Body of pancreas (tissue), 4 donors: ENCODE measurements around the gene CD164. TPM values are rescaled to one million over a fixed set of nuclear protein-coding genes. Genes with fewer than 3 reads are reported as not detected.
A peak's percentile ranks its signal among the peaks of the same experiment; 100 is the strongest.

Experiments
- ATAC-seq: fragments of 150-250 bp; one replicate; pipeline ENCODE4 v1.9.1; 2016
- DNase-seq, 4 donors: peaks; one replicate each; pipeline ENCODE4 v3.0.0-alpha.2; 2019
- H3K27ac ChIP-seq, 4 donors: fragments of 200-600 bp; sonication (generic); 1 replicate in 3 of 4; 2 replicates in 1 of 4; pipeline versions ENCODE4 v1.5.1 to v1.6.1; 2016 to 2019; ENCODE audit warnings: mild to moderate bottlenecking in 1 of 4, mixed read lengths in 1 of 4, moderate library complexity in 1 of 4
- H3K27me3 ChIP-seq, 2 donors: fragments of 200-600 bp; sonication (generic); one replicate each; pipeline ENCODE4 v1.6.0; 2016; ENCODE audit warnings: mild to moderate bottlenecking in 1 of 2
- H3K36me3 ChIP-seq, 2 donors: fragments of 200-600 bp; sonication (generic); replicated peaks in 1 of 2; 2 replicates each; pipeline ENCODE4 v1.5.1; 2016; ENCODE audit warnings: low read depth in 2 of 2; ENCODE audit not compliant: insufficient read depth in 1 of 2
- H3K4me1 ChIP-seq: fragments of 200-600 bp; sonication (generic); one replicate; pipeline ENCODE4 v1.6.0; 2016
- H3K4me3 ChIP-seq, 2 donors: fragments of 200-600 bp; sonication (generic); 1 replicate in 1 of 2; 2 replicates in 1 of 2; pipeline ENCODE4 v1.5.1; 2016 to 2019
- H3K9me3 ChIP-seq, 3 donors: fragments of 200-600 bp; sonication (generic); 1 replicate in 2 of 3; 2 replicates in 1 of 3; pipeline ENCODE4 v1.5.1; 2016
- POLR2A ChIP-seq, 3 donors: fragments of 450-650 bp; IDR thresholded peaks; one replicate each; pipeline ENCODE4 v1.6.1; 2016; ENCODE audit warnings: antibody characterized with exemption in 3 of 3, mild to moderate bottlenecking in 2 of 3
- WGBS, 2 donors: methylation state at CpG; one replicate each; pipeline ENCODE4 v1.1.5; 2017; 5-methylcytosine and 5-hydroxymethylcytosine counted together
- intact Hi-C: fragments of 100-400 bp; cut with DNase I; formaldehyde crosslinking; loops from one replicate; pipeline ENCODE4 v1.15.1; 2023
- total RNA-seq, 2 donors: library from RNA; depleted of rRNA; stranded (reverse); fragments of >200 nt; gene quantifications; one replicate each; pipeline ENCODE4 v1.1.0, GENCODE V29; 2016
- TF ChIP-seq, protein P1 (sequence below), 7 experiments: fragments of 450-650 bp in 4 of 7; fragments of 200-600 bp in 3 of 7; sonication (generic) in 3 of 7; IDR thresholded peaks; one replicate each; pipeline ENCODE4 v1.5.1; 2016 to 2019; ENCODE audit warnings: antibody characterized with exemption in 7 of 7

The CD164 gene
- total RNA-seq, 2 donors from 2014 or later = 97.9 to 183 TPM

DNA sequence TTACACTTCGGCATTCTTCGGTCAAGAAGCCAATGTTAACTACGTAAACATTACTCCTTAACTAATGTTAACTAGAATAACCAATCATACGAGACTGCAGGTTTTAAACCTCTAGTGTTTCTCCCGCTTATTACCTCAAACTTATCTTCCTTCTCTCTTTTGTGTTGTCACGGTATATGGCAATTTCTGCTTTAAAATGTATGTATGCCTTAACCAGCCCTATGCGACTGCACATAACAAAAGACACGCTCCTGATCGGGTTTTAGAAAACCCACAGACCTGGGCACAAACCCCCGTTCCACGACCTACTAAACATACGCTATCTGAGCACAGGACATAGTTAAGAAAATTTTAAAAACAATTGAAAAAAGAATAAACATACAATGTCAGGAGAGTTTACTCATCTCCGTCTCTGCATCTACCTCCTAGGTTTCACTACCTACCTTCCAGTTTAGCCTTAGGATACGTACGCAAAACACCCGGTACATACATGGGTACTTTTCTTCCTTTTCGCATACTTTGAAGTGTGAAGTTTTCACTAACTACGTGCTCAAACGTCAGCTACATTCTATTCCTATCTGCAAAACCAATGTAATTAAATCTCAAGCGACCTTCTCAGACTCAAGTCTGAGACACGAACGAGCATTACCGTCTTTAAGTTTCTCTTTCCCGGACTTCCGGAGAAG is 1.1 kb downstream of the CD164 start:
- intact Hi-C loops = no loop called here
- peak in 1 of 3 donors; percentile 19 for TF ChIP-seq POLR2A (IDR thresholded peaks at IDR 0.05)
- TF ChIP-seq, protein P1, sequence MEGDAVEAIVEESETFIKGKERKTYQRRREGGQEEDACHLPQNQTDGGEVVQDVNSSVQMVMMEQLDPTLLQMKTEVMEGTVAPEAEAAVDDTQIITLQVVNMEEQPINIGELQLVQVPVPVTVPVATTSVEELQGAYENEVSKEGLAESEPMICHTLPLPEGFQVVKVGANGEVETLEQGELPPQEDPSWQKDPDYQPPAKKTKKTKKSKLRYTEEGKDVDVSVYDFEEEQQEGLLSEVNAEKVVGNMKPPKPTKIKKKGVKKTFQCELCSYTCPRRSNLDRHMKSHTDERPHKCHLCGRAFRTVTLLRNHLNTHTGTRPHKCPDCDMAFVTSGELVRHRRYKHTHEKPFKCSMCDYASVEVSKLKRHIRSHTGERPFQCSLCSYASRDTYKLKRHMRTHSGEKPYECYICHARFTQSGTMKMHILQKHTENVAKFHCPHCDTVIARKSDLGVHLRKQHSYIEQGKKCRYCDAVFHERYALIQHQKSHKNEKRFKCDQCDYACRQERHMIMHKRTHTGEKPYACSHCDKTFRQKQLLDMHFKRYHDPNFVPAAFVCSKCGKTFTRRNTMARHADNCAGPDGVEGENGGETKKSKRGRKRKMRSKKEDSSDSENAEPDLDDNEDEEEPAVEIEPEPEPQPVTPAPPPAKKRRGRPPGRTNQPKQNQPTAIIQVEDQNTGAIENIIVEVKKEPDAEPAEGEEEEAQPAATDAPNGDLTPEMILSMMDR (IDR thresholded peaks at IDR 0.05) = peak in 1 of 7 experiments; percentile 2
- Histone ChIP-seq H3K4me1 (peaks cover 51% of the 10 kb centered on the region), H3K27ac (peak overlapping the region; percentile 98 to 100 (median 99)), H3K36me3 (peaks cover 0 to 7% of the 10 kb centered on the region in 2 donors), H3K9me3 (no peaks in the 10 kb centered on the region), H3K4me3 (peak overlapping the region; percentile 29 to 88), H3K27me3 (no peaks in the 10 kb centered on the region)
- WGBS, 2 donors = 0 to 1% methylated on average over 25 of the region's 25 CpGs
- ATAC-seq (no peak), DNase-seq (peak in 1 of 4 donors; percentile 11)

DNA sequence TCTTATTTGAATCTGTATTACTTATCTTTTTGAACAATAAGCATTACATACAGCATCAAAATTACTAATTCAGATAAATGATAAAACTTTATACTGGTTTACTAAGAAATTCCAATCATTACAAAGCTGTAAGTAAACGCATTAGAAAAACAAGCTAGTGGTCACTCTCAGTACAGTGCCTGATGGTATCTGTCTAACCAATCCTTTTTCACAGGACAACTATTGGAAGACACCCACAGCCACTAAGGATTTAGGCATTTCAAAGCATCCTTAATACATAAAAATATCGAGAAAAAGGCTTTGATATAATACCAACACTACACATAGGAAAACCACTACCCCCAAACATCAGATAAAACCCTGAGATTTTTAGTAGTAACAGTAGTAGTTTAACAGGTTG is 2.6 kb downstream of the CD164 start:
- Histone ChIP-seq H3K4me1 (peaks cover 47% of the 10 kb centered on the region), H3K36me3 (peaks cover 6 to 15% of the 10 kb centered on the region in 2 donors), H3K4me3 (no peak overlapping the region), H3K27me3 (no peaks in the 10 kb centered on the region), H3K9me3 (no peaks in the 10 kb centered on the region), H3K27ac (no peak overlapping the region)
- DNase-seq = no peak
- WGBS, 2 donors = 15% methylated on average over 2 of the region's 2 CpGs
- no peak for ATAC-seq
- intact Hi-C loops = loop anchor here (10.0 kb wide), 1 partner anchor 195 kb away; no protein-coding TSS in a partner anchor
- TF ChIP-seq, protein P1 (IDR thresholded peaks at IDR 0.05) = no peak
- no peak for TF ChIP-seq POLR2A (IDR thresholded peaks at IDR 0.05)

DNA sequence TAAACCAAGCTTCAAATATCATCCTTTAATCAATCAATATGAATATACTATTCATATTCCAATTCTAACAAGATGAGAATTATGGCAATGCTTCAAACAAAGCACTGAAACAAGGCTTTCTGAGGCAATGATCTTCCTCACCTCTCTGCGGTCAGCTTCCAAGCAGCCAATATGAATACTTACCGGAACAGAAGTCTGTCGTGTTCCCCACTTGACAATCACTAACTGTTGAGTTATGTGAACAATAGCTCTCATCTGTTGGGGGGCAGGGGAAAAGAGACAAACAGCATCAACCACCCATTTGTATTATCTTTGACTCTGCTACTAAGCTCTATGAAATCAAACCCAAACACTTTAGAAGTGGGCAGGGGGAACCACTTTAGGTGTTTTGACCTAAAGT is 4.5 kb downstream of the CD164 start:
- ATAC-seq = no peak

GRCh38 chr6:109374326-109374892 is 7.9 kb downstream of the CD164 start:
- 50 to 69% methylated on average over 4 of the region's 4 CpGs for WGBS, 2 donors
- H3K9me3 ChIP-seq = no peaks in the 10 kb centered on the region
- H3K27ac ChIP-seq = no peak overlapping the region
- peaks cover 9 to 22% of the 10 kb centered on the region in 2 donors for H3K36me3 ChIP-seq
- ATAC-seq (no peak), DNase-seq (no peak)
- no peak overlapping the region for H3K4me3 ChIP-seq
- H3K27me3 ChIP-seq = no peaks in the 10 kb centered on the region
- H3K4me1 ChIP-seq = peaks cover 40% of the 10 kb centered on the region
- intact Hi-C loops = loop anchor here (10.0 kb wide), 1 partner anchor 190 kb away; no protein-coding TSS in a partner anchor
- TF ChIP-seq POLR2A (IDR thresholded peaks at IDR 0.05) = no peak
- TF ChIP-seq, protein P1 (IDR thresholded peaks at IDR 0.05) = no peak

More for the DNA sequence above, 4.5 kb downstream of the CD164 start:
- TF ChIP-seq, protein P1 (IDR thresholded peaks at IDR 0.05) = no peak
- no peak for TF ChIP-seq POLR2A (IDR thresholded peaks at IDR 0.05)
- no peak for DNase-seq
- 74 to 86% methylated on average over 3 of the region's 3 CpGs for WGBS, 2 donors
- H3K4me3 ChIP-seq = no peak overlapping the region
- H3K36me3 ChIP-seq = peaks cover 9 to 18% of the 10 kb centered on the region in 2 donors
- no peaks in the 10 kb centered on the region for H3K9me3 ChIP-seq
- H3K27me3 ChIP-seq = no peaks in the 10 kb centered on the region
- H3K27ac ChIP-seq = no peak overlapping the region
- intact Hi-C loops = loop anchor here (10.0 kb wide), 1 partner anchor 193 kb away; no protein-coding TSS in a partner anchor
- H3K4me1 ChIP-seq = peaks cover 40% of the 10 kb centered on the region
